SK-N-SH (cell line): ENCODE measurements around the gene CDKAL1. TPM values are rescaled to one million over a fixed set of nuclear protein-coding genes. Genes with fewer than 3 reads are reported as not detected.

Experiments
- CTCF ChIA-PET: fragments of 300-600, 350-600 bp; formaldehyde crosslinking; extraction: SDS; loops from one replicate; lab custom pipeline; 2021; lab: Yijun Ruan, JAX
- POLR2A ChIA-PET: fragments of 350-600 bp; sonication (Branson Sonifier 250); formaldehyde crosslinking; extraction: SDS; loops from one replicate; lab custom pipeline; 2020; ENCODE audit warnings: antibody characterized with exemption, inconsistent platforms; lab: Yijun Ruan, JAX
- DNase-seq: peaks from one replicate; pipeline ENCODE4 v3.0.0; 2012
- H2AFZ ChIP-seq: fragments of 200-600 bp; sonication (generic); 2 replicates; pipeline ENCODE4 v1.8.1; 2016; ENCODE audit warnings: antibody characterized with exemption, mild to moderate bottlenecking, low read depth
- H3F3A ChIP-seq: fragments of 200-600 bp; sonication (generic); replicated peaks from 2 replicates; pipeline ENCODE3; 2016; ENCODE audit warnings: antibody characterized with exemption, mild to moderate bottlenecking; ENCODE audit not compliant: insufficient read depth
- H3K27ac ChIP-seq, 2 experiments: fragments of 200-500 bp in 1 of 2; fragments of 200-600 bp in 1 of 2; sonication (Bioruptor generic) in 1 of 2; sonication (generic), shearing (Covaris generic) in 1 of 2; 2 replicates each; pipeline versions ENCODE4 v1.5.1 to v1.6.1; 2014 to 2016; ENCODE audit warnings: low read depth in 2 of 2, inconsistent platforms in 1 of 2, low read length in 1 of 2, mild to moderate bottlenecking in 1 of 2, mixed read lengths in 1 of 2
- H3K27me3 ChIP-seq: fragments of 200-600 bp; sonication (generic), shearing (Covaris generic); 2 replicates; pipeline ENCODE4 v1.6.1; 2016; ENCODE audit warnings: mixed run types; ENCODE audit not compliant: insufficient read depth
- H3K36me3 ChIP-seq, 2 experiments: fragments of 200-500 bp in 1 of 2; fragments of 200-600 bp in 1 of 2; sonication (Bioruptor generic) in 1 of 2; sonication (generic) in 1 of 2; replicated peaks in 1 of 2; 2 replicates each; pipeline versions ENCODE3 to v1.5.1; 2014 to 2016; ENCODE audit warnings: low read length in 1 of 2, mild to moderate bottlenecking in 1 of 2; ENCODE audit not compliant: insufficient read depth in 2 of 2, control insufficient read depth in 1 of 2
- H3K4me1 ChIP-seq, 2 experiments: fragments of 200-500 bp in 1 of 2; fragments of 200-600 bp in 1 of 2; sonication (Bioruptor generic) in 1 of 2; sonication (generic), shearing (Covaris generic) in 1 of 2; 2 replicates each; pipeline versions ENCODE4 v1.5.1 to v1.6.1; 2014 to 2016; ENCODE audit warnings: low read depth in 1 of 2, low read length in 1 of 2, mixed run types in 1 of 2; ENCODE audit not compliant: insufficient read depth in 2 of 2, control insufficient read depth in 1 of 2
- H3K4me2 ChIP-seq: fragments of 200-600 bp; sonication (generic), shearing (Covaris generic); 2 replicates; pipeline ENCODE4 v1.6.1; 2017; ENCODE audit warnings: mixed run types
- H3K4me3 ChIP-seq, 2 experiments: fragments of 200-500 bp in 1 of 2; fragments of 200-600 bp in 1 of 2; sonication (Bioruptor generic) in 1 of 2; sonication (generic), shearing (Covaris generic) in 1 of 2; 2 replicates each; pipeline versions ENCODE4 v1.5.1 to v1.8.1; 2014 to 2016; ENCODE audit warnings: low read depth in 2 of 2, inconsistent platforms in 1 of 2, low read length in 1 of 2, mild to moderate bottlenecking in 1 of 2, mixed read lengths in 1 of 2, moderate library complexity in 1 of 2
- H3K79me2 ChIP-seq: fragments of 200-600 bp; sonication (generic); 2 replicates; pipeline ENCODE4 v1.8.1; 2017; ENCODE audit warnings: mild to moderate bottlenecking; ENCODE audit not compliant: insufficient read depth
- H3K9ac ChIP-seq: fragments of 200-600 bp; sonication (generic); 2 replicates; pipeline ENCODE4 v1.6.1; 2017; ENCODE audit warnings: mixed run types
- H3K9me2 ChIP-seq: fragments of 200-600 bp; sonication (generic); 2 replicates; pipeline ENCODE4 v1.6.1; 2017; ENCODE audit warnings: mixed run types
- H3K9me3 ChIP-seq: fragments of 200-600 bp; sonication (generic); 2 replicates; pipeline ENCODE4 v1.6.1; 2017; ENCODE audit warnings: mixed run types, mild to moderate bottlenecking, moderate library complexity
- H4K20me1 ChIP-seq: fragments of 200-600 bp; sonication (generic); 2 replicates; pipeline ENCODE4 v1.6.1; 2017; ENCODE audit warnings: mild to moderate bottlenecking, mixed run types; ENCODE audit not compliant: insufficient read depth
- CHD2 ChIP-seq: fragments of 150-350 bp; IDR thresholded peaks from 2 replicates; pipeline ENCODE4 v1.6.1; 2018; ENCODE audit warnings: low read length; ENCODE audit not compliant: partially characterized antibody
- CTCF ChIP-seq: fragments of 200-600 bp; sonication (generic); IDR thresholded peaks from 2 replicates; pipeline ENCODE4 v1.6.1; 2017; ENCODE audit warnings: antibody characterized with exemption, mild to moderate bottlenecking, moderate library complexity
- EP300 ChIP-seq, 2 experiments: IDR thresholded peaks; 2 replicates each; pipeline versions ENCODE4 v1.4.0 to v1.6.1; 2012; ENCODE audit warnings: borderline replicate concordance in 1 of 2, low read depth in 1 of 2, low read length in 1 of 2
- EZH2phosphoT487 ChIP-seq: fragments of 200-600 bp; sonication (generic); IDR thresholded peaks from 2 replicates; pipeline ENCODE4 v1.6.1; 2017; ENCODE audit warnings: low read depth, mixed run types, mild to moderate bottlenecking, antibody characterized with exemption, moderate library complexity, borderline replicate concordance
- FOSL2 ChIP-seq: IDR thresholded peaks from 2 replicates; pipeline ENCODE4 v1.4.0; 2012; ENCODE audit warnings: low read depth, mild to moderate bottlenecking, moderate library complexity, borderline replicate concordance
- FOXJ3 ChIP-seq: sonication (generic); formaldehyde crosslinking; IDR thresholded peaks from 2 replicates; pipeline ENCODE4 v1.5.1; 2020; ENCODE audit warnings: mild to moderate bottlenecking, missing genetic modification reagents
- GATA2 ChIP-seq: sonication (generic); formaldehyde crosslinking; IDR thresholded peaks from 2 replicates; pipeline ENCODE4 v1.5.0; 2020; ENCODE audit warnings: mild to moderate bottlenecking, missing genetic modification reagents
- JUND ChIP-seq: IDR thresholded peaks from 2 replicates; pipeline ENCODE4 v1.4.0; 2012
- NRF1 ChIP-seq: IDR thresholded peaks from 2 replicates; pipeline ENCODE4 v1.6.1; 2012; ENCODE audit warnings: low read depth, mild to moderate bottlenecking, low read length
- RAD21 ChIP-seq: IDR thresholded peaks from 2 replicates; pipeline ENCODE4 v1.6.1; 2012; ENCODE audit warnings: mild to moderate bottlenecking, low read length
- RCOR1 ChIP-seq: fragments of 150-350 bp; IDR thresholded peaks from 2 replicates; pipeline ENCODE4 v1.6.1; 2017; ENCODE audit warnings: antibody characterized with exemption, low read length
- RFX5 ChIP-seq: IDR thresholded peaks from 2 replicates; pipeline ENCODE4 v1.6.1; 2012; ENCODE audit warnings: mild to moderate bottlenecking, improper control_type of control experiment, low read length
- TCF12 ChIP-seq: IDR thresholded peaks from 2 replicates; pipeline ENCODE4 v1.4.0; 2012
- USF1 ChIP-seq: IDR thresholded peaks from 2 replicates; pipeline ENCODE4 v1.4.0; 2012; ENCODE audit warnings: low read depth, borderline replicate concordance
- WGBS: methylation state at CpG from one replicate; pipeline ENCODE4 v1.1.6; 2017; ENCODE audit warnings: low lambda C conversion rate; 5-methylcytosine and 5-hydroxymethylcytosine counted together
- polyA plus RNA-seq, 3 experiments: library from polyadenylated mRNA; depleted of rRNA; stranded (reverse); fragments of >200 nt; gene quantifications; 2 replicates each; pipeline ENCODE4 v1.2.3, GENCODE V29; 2012
- TF ChIP-seq, protein P1 (sequence below): IDR thresholded peaks from 2 replicates; pipeline ENCODE4 v1.4.0; 2012; ENCODE audit warnings: low read depth, borderline replicate concordance

Gene CDKAL1
- polyA plus RNA-seq, 1 of the 3 experiments (the other 2 are of a cell fraction) = 2.6 TPM

GRCh38 chr6:20574355-20574754 is 40.1 kb downstream of the CDKAL1 start (continued):
- no peak for TF ChIP-seq EZH2phosphoT487
- TF ChIP-seq, all 33 proteins: peak for 5

GRCh38 chr6:20575125-20575524 is 40.9 kb downstream of the CDKAL1 start:
- POLR2A ChIA-PET = interaction anchor here (0.9 to 3.3 kb wide), 2 partner anchors 1013 to 1019 kb away, joined by 4 to 16 read pairs; partner anchors contain the start of gene SOX4

More at GRCh38 chr6:20575125-20575524, 40.9 kb downstream of the CDKAL1 start:
- no peaks in the 10 kb centered on the region for H3K9me3 ChIP-seq
- no peak overlapping the region for H2AFZ ChIP-seq
- WGBS = 64% methylated on average over 1 of the region's 1 CpG
- DNase-seq = peak; percentile 58
- H3K36me3 ChIP-seq = no peaks in the 10 kb centered on the region
- H3K9ac ChIP-seq = no peak overlapping the region
- H3K4me3 ChIP-seq = no peak overlapping the region
- H3K27me3 ChIP-seq = no peaks in the 10 kb centered on the region
- H3K4me1 ChIP-seq = peaks cover 12 to 43% of the 10 kb centered on the region in 2 experiments; a peak in 3 of 4 replicates
- no peaks in the 10 kb centered on the region for H3K9me2 ChIP-seq
- H3K27ac ChIP-seq = peak overlapping the region in 1 of 2 experiments; percentile 99; a peak in 2 of 4 replicates
- no peak for TF ChIP-seq RFX5
- TF ChIP-seq USF1 = no peak
- TF ChIP-seq, protein P1, sequence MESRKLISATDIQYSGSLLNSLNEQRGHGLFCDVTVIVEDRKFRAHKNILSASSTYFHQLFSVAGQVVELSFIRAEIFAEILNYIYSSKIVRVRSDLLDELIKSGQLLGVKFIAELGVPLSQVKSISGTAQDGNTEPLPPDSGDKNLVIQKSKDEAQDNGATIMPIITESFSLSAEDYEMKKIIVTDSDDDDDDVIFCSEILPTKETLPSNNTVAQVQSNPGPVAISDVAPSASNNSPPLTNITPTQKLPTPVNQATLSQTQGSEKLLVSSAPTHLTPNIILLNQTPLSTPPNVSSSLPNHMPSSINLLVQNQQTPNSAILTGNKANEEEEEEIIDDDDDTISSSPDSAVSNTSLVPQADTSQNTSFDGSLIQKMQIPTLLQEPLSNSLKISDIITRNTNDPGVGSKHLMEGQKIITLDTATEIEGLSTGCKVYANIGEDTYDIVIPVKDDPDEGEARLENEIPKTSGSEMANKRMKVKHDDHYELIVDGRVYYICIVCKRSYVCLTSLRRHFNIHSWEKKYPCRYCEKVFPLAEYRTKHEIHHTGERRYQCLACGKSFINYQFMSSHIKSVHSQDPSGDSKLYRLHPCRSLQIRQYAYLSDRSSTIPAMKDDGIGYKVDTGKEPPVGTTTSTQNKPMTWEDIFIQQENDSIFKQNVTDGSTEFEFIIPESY = no peak
- TF ChIP-seq FOSL2 = no peak
- peak; percentile 17; the same call in 1 of the 2 replicates for TF ChIP-seq RAD21
- TF ChIP-seq FOXJ3 (CRISPR knock-in tag) = peak; percentile 56; the same call in 1 of the 2 replicates
- no peak for TF ChIP-seq CTCF
- peak; percentile 79 for TF ChIP-seq RCOR1
- no peak for TF ChIP-seq NRF1
- TF ChIP-seq EP300 (IDR thresholded peaks at IDR 0.05; ENCODE audit: borderline replicate concordance in 1 of 2, low read depth in 1 of 2, low read length in 1 of 2) = peak in 1 of 2 experiments; percentile 89; a peak in 2 of 4 replicates
- peak; percentile 88 for TF ChIP-seq GATA2 (CRISPR knock-in tag)
- peak; percentile 56 for TF ChIP-seq CHD2
- TF ChIP-seq TCF12 = peak; percentile 27; the same call in 1 of the 2 replicates
- no peak for TF ChIP-seq JUND
- no peak overlapping the region for H3K4me2 ChIP-seq
- CTCF ChIA-PET = interaction anchor here (2.1 kb wide), 1 partner anchor 11 kb away, joined by 10 read pairs; no protein-coding TSS in a partner anchor
- no peaks in the 10 kb centered on the region for H3K79me2 ChIP-seq
- no peaks in the 10 kb centered on the region for H4K20me1 ChIP-seq
- no peaks in the 10 kb centered on the region for H3F3A ChIP-seq
